ENCODE data around the gene DUSP14.

Gene DUSP14

DNA sequence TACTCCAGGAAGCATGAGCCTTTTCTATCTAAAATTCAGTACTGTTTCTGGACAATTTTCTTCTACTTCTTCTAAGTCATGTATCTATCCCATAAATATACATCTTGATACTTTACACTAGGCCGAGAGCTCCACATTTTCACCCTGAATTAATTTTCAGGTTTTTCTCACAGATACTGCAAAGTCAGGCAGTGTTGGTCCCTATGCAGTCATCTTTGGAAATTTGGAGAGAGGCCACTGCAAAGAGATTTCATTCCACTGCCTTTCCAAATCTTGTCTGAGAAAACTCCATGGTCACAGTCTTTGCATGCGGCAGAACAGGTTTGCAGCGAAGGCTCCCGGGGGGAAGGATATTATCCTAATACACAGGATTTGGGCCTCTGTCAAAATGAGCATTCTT lies 28.2 kb downstream of the DUSP14 start:
- DNase-seq, result no peak

DNA sequence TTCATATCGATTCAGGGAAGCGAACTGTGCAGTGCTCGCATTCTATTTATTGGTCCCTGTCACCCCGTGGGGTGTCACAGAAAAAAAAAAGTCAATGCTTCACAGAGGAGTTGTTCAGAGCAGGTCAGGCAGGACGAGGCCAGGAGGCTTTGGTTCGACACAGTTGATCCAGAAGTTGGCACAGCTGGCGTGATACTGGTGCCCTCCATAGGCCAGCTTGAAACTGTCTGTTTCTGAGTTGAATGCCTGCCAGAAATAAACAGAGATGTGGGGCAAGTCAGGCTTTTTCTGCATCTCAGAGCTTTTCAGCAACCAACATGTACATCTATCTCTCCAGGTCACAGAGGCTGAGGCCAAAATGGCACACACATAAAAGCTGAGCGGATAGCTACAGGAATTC lies 29.1 kb downstream of the DUSP14 start:
- DNase-seq, result peak; percentile 78

DNA sequence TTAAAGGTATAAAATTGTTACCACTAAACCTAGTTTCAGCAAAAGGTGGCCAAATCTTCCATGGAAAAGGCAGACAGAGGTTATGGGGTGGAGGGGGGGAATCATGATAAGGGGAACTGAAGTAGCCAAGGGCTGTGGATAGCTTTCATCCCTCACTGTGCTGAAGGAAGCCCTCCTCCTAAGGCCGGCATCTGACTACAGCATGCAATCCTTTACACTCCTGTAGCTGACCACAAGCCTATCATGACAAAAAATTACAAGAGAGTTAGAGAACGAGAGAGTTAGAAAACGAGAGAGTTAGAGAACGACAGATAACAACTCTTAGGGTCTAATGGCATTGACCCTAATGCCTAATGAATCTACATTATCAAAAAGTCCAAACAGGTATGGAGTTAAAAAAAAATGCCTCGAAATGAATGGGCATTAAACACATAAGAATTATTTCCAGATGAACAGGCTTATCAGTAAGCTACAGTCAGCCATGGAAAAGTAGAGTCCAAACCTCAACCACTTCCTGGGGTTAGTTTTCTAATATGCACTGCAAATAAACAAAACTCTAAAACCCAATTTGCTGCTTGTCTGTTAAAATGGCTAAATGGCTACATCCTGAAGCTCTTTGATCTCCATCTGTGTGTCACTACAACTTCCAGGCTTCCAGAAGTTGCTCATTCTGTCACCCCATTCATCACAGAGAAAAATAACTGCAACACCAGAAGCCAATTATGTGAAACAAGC lies 29.7 kb downstream of the DUSP14 start:
- peak; percentile 80 for DNase-seq

DNA sequence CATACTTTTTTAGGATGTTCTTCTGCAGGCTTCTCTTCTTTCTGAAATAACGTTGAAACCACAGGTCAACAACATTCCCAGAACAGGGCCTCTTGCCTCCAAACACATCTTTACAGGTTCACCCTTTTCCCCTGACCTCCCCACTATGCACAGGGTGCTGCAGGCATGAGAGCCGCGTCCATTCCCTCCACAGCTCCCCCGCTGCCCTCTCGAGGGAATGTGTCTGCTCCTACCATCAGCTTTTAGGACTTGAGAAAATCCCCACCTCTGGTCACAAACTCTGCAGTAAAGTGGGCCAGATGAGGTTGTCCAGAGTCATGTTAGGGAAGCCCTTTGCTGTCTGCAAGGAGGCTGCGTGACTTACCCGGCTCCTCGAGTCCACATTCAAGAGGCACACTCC lies 30.5 kb downstream of the DUSP14 start:
- peak; percentile 15 for DNase-seq

DNA sequence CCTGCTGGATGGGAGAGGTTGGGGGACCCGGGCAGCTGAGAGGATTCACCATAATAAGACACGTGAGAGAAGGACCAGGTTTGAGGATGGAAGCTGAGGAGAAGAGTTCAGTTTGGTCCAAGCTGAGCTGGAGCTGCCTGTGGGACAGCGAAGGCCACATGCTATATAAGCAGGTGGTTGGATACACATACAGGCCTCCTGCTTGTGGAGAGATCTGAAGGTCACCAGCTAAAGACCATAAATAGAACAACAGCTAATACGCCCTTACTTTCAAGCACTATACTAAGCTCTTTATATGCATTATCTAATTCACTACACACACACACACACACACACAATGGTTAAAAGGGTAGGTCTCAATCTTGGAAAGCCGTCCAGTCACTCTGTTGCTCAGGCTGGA lies 32.1 kb downstream of the DUSP14 start:
- DNase-seq, result no peak

DNA sequence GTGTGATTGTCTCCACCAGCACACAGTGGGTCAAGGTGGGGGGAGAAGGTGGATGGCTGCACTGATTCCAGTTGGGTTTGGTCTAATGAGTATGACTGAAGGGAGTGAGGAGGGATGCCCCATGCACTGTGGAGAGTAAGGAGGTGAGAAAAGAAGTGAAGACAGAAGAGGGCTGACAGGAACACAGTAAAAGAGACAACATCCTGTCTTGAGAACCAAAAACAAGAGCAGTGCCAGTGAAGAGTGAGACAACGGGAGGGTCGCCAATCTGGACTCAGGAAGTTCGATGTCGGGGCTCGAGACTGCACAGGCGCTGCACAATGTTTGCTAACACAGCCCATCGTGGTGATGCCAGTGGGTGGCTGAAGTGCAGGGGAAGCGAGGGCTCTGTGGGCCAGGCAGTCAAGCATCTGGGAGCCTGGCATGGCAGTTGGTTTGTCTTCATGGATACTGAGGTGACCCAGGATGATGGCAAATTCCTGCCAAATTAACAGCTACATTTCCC lies 34.1 kb downstream of the DUSP14 start:
- no peak for DNase-seq

DNA sequence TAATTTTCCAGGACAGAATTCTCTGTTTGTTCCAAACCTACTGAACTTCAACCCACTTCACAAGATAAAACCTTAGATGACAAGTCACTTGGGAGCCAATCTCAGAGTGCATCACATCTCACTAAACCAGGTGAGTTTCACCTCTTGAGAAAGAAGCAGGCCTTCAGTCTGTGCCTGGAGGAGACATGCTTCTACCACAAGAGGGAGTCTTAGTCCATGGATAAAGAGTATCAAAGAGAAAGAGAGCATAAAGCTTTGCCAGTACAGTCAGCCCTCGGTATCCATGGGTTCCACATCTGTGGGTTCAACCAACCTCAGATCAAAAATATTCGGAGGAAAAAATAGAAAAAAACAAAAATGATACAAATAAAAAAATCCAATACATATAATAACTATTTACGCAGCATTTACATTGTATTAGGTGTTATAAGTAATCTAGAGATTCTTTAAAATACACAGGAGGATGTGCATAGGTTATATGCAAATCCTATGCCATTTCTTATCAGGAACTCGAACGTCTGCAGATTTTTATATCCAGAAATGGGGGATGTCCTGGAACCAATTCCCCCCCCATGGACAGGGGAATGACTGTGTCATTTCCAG lies 37.7 kb downstream of the DUSP14 start:
- peak; percentile 80 for DNase-seq

DNA sequence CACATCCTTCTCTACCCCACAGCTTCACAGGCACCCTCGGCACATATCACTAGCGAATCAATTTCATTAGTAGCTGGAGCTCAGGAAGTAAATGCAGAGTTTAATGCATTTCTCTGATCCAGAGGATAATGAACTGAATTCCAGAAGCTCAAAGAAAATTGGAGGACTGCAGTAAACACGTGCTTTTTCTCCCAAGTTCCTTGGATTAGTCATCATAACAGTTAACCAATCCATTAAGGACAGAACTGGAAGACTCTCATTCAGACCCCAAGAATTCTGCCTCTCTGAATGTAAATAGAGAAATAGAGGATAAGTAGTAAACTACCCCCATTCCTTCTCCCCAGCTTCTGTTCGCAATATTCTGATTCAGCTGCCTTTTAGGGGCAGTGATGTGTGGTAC lies 40.7 kb downstream of the DUSP14 start:
- DNase-seq, result no peak

DNA sequence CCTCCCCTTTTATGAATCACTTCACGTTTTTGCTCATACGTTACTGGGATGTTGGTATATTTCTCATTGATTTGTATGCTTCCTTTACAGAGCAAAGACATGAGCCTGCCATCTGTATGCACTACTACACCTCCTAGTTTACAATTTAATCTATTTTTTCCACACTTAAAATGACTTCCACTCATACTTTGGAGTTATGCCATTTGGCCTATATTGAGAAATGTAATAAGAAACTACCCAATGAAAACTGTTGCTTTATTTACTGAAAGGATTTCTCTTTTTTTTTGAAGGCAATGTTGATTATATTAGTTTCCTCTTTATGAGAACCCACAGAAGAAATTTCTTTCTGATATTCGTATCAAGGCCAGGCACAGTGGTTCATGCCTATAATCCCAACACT lies 43.1 kb downstream of the DUSP14 start:
- DNase-seq, result no peak

DNA sequence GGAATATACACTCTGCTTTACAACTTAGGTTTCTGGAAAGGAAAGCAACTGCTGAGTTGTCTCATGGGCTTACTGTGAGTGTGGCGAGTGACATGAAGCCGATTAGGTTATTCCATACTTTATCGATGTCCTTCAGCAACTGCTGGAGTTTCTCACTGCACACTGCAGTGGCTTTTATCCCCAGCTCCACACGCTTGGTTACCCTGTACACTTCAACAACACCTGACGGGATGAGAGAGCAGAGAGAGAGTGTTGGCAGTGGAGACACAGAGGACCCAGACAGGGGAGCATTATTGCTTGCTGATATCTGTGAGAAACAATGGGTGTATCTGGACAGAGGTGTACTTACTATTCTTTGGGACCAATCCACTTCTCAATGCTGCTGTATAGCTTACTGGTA lies 46.2 kb downstream of the DUSP14 start:
- DNase-seq, result no peak

DNA sequence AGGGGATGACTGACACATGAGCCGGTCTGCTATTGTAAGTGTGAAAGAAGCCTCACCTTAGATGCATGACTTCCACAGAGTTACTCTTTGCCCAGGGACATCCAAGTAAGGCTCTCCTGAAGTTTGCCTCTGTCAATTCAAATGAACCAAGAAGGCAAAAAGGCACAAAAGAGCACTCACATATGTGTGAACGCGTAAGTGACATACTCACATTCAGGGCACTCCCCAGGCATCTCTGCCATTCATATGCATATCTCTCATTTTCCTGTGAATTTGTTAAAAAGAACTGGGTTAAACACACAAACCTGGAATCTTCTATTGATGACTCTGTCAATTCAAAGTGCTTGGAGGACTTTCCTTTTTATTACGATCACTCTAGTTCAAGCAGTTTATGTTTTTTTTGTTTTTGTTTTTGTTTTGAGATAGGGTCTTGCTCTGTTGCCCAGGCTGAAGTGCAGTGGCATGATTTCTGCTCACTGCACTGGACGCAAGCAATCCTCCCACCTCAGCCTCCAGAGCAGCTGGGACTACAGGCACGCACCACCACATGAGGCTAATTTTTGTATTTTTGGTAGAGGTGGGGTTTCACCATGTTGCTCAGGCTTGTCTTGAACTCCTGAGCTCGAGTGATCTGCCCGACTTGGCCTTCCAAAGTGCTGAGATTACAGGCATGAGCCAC lies 49.4 kb downstream of the DUSP14 start:
- no peak for DNase-seq

DNA sequence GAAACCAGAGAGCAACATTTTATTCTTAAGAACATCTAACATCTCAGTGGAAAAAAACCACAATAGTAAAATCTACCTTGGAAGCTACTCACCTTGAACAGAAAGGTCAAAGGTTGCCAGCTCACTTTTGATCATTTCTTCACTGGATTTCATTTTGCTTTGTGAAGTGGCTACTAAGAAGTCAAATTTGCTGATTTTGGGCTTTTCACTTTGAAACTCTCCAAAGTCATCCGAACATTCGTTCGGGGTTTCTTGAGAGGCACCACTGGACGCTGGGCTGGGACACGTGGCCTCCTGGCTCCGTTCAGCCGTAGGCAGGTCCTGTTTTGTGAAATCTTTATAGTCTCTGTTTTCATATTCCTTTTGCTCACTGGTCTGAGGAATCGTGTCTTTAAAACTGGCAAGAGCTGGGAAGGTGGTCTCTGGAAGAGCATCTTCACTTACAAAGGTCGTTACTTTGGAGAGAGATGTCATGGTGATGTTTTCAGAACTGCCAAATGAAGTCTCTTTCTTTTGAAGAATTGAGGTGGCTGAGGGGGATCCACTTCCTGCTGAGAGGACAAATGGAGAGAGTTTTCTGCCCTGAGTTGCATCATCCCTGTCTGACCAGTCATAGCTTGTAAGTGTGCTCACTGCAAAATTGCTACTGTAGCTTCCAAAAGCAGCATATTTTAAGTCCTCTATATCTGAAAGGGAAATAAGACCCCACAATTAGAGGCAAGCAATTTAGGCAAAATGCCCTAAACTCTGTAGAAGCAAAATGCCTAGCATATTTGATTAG lies 52.4 kb downstream of the DUSP14 start:
- DNase-seq, result no peak

DNA sequence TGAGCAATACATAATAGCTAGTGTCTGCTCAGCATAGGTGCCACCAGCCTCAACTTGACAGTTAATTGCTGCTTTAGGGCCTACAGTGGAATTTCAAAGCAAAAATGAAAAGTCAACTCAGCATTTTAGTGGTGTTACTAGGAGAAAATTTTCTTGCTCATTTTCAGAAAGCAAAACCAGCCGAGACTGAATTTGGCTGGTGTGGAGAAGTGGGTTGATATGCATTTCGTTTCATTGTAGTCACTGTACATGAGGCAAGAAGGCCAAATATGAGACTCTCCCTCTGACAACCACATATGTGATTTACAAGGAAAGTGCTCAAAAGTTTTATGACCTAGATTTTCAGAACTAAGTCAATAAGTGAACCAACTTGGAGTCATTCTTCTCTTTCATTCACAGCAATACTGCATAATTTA lies 54.0 kb downstream of the DUSP14 start:
- no peak for DNase-seq

DNA sequence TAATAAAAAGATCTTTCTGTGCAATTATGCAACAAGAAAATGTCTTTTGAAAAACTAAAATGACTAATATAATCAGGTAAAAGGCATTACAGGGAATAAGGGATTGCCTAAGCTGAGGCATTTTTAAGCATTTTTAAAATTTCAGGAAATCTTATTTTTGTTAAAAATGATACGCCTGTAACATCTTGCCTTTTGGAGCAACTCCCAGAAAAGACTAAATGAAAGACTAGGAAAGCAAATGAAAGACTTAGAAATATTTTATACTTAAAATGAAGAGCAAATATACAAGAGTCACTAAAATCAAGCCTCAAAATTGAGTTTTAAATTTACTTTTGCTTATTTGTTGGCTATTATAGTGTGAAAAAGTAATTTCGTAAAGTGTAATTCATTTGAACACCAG lies 55.8 kb downstream of the DUSP14 start:
- DNase-seq, result no peak

DNA sequence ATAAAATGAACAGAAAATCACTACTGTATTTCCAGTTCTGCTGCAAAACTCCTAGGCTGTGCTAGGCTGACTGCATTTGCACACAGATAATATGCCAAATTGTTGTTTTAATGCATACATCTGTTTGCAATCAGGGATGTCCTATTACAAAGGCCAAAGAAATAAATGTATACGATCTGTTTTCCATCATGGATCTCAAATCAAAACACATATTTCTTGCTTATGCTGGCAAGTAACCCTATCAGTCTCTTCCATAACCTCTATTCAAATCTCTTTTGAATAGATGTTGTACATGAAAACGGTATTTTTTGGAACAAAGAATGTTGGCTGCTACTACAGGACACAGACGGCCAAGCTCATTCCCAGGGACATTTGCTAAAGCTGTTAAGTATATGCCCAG lies 56.6 kb downstream of the DUSP14 start:
- no peak for DNase-seq

DNA sequence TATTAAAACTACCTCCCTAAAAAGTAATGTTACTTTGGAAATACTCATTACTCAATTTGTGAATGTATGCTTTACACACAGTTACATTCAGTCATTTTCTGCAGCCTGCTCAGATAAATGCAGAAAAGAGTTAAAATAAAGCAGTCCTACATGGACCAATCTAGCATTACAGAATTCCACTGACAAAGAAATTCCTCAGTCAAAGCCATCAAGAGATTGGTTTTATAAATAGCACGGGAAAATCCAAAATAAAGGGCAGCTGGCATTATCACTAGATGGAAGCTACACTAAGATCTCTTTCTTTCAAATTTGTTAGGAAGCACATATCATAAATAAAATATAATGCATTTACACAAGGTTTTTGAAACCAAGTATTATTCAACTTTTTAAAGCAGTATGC lies 58.3 kb downstream of the DUSP14 start:
- DNase-seq, result no peak

DNA sequence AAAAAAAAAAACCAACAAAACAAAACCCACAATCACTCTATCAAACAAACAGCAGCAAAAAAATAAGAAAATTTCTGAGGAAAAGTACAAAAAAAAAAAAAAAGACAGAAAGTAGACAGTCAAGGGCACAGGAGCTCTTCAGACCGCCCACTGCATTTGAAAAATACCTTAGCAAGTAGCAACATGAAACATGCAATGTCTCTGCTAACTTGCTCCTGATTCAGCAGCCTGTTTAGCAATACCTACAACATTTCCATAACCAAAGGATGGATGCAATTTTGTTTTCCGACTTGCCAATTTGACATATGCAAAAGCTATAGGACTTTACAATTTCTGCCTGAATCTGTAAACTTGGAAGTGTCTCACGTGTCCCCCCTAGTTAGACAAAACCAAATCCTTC lies 62.1 kb downstream of the DUSP14 start:
- DNase-seq, result no peak

DNA sequence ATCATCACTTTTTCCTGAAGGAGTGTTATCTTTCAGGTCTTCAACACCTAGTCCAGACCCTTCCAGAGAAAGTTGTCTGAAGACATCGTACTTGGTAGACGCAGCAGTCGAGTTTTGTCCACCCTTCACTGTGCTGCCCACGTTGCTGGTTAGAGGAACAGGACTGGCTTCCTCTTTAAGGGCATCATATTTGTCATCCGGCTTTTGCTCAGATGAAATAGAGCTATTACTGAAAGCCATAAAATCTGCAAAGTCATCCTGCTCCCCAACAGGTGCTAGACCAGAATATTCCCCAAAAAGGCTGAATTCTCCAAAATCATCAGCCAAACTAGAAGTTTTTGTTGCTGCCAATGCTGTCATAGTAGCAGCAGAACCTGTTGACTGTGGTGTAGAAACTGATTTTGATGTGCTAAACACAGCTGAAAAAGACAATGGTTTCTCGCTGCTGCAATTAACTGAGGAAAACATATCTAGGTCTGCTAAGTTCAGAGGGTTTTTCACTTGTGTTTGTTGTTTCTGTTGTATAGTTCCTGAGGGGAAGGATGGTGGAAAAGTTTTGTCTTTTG lies 63.8 kb downstream of the DUSP14 start:
- peak; percentile 16 for DNase-seq

DNA sequence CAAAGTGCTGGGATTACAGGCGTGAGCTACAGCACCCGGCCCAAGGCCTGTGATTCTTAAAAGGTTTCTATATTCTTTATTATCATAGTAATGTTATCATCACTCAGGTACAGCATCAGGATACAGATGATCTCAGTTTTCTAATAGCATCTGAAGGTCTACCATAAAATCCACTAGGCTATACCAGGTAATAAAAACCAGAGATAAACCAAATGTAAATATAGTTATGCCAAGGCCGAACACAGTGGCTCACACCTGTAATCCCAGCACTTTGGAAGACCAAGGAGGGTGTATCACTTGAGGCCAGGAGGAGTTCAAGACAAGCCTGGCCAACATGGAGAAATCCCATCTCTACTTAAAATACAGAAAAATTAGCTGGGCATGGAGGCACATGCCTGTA lies 65.7 kb downstream of the DUSP14 start:
- no peak for DNase-seq

DNA sequence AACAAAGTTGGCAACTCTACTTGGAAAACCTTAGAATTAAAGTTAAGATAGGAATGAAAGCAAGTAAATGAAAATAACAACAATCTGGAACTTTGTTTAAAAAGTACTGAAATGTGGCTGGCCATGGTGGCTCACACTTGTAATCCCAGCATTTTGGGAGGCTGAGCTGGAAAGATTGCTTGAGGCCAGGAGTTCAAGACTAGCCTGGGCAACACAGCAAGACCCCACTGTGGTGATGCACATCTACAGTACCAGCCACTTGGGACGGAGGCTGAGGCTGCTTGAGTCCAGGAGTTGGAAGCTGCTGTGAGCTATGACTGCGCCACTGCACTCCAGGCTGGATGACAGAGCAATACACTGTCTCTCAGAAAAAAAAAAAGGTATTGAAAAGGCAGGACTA lies 67.8 kb downstream of the DUSP14 start:
- DNase-seq, result no peak

DNA sequence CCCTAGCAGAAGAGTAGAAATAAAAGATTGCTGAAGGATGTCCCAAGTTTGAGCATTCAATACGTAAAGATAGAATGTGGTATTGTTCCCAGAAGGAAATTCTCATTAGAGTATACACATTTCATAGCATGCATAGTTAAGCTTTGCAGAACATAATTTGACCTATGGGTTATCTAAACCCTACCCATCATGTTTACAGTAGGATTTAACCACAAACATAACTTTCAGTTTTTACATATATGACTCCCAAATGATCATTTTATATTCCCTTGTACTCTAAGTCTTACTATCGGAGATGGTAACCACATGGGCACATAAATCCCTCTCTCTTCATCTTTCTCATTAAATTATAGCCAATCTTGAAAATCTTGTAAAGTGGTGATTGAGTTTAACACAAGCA lies 68.6 kb downstream of the DUSP14 start:
- no peak for DNase-seq

DNA sequence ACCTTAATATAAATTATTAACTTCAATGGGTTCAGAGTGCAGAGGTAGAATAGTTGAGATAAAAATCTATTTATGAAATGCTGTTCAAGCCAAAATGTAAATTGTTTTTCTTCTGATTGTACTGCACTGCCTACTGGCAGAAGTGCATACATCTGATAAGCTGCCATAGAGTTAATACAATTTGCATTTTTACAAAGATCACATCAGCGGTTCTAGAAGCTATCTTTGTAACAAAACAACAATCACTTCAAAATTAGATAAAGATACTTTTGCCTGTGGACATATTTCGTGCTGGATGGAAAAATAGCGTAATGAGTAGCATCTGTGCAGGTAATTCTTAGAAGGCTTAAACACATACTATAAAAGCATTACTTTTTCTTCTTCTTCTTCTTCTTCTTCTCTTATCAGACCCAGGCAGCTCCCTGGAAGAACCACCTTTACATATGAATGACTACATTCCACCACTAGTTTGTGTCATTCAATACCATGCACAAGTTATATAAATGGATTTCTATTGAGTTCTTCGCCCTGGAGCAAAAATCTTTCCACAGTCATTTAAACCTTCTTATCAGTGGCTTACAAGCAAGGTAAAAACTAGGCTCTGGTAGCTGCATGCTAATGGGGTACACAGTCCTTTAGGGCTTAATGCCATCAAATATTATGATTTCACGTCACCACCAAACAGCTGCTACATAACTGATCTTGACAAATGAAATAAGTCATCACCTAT lies 72.5 kb downstream of the DUSP14 start:
- no peak for DNase-seq
